ENCODE measurements around the gene CC2D2A.
"Not testable (repeated sequence)": the region's sequence is repeated elsewhere in the genome, so short reads cannot be mapped to it uniquely, and the experiment has no call there.

CC2D2A gene

GRCh38 chr4:15516494-15516893 lies 46.8 kb downstream of the CC2D2A start:
- no peak for DNase-seq (ENCODE audit: low read depth in 2 of 2)

- not testable (repeated sequence) for DNase-seq (ENCODE audit: low read depth in 2 of 2)
Measured at GRCh38 chr4:15517681-15518080, 48.0 kb downstream of the CC2D2A start.

GRCh38 chr4:15521442-15522039 lies 51.9 kb downstream of the CC2D2A start:
- DNase-seq (ENCODE audit: low read depth in 2 of 2): no peak

- DNase-seq (ENCODE audit: low read depth in 2 of 2): no peak
Measured at GRCh38 chr4:15525080-15525479, 55.4 kb downstream of the CC2D2A start.

GRCh38 chr4:15526924-15527592 lies 57.4 kb downstream of the CC2D2A start:
- DNase-seq (ENCODE audit: low read depth in 2 of 2): no peak

- no peak for DNase-seq (ENCODE audit: low read depth in 2 of 2)
Measured at GRCh38 chr4:15531792-15532191, 62.1 kb downstream of the CC2D2A start.

- DNase-seq (ENCODE audit: low read depth in 2 of 2): no peak
Measured at GRCh38 chr4:15533817-15534216, 64.1 kb downstream of the CC2D2A start.

- no peak for DNase-seq (ENCODE audit: low read depth in 2 of 2)
Measured at GRCh38 chr4:15535599-15535998, 65.9 kb downstream of the CC2D2A start.

GRCh38 chr4:15536552-15537499 lies 67.1 kb downstream of the CC2D2A start:
- DNase-seq (ENCODE audit: low read depth in 2 of 2): no peak

GRCh38 chr4:15541941-15542340 lies 72.3 kb downstream of the CC2D2A start:
- no peak for DNase-seq (ENCODE audit: low read depth in 2 of 2)

GRCh38 chr4:15542760-15543159 lies 73.1 kb downstream of the CC2D2A start:
- no peak for DNase-seq (ENCODE audit: low read depth in 2 of 2)

- DNase-seq (ENCODE audit: low read depth in 2 of 2): no peak
Measured at GRCh38 chr4:15543537-15544247, 74.0 kb downstream of the CC2D2A start.

- no peak for DNase-seq (ENCODE audit: low read depth in 2 of 2)
Measured at GRCh38 chr4:15544248-15544729, 74.6 kb downstream of the CC2D2A start.

GRCh38 chr4:15545371-15545770 lies 75.7 kb downstream of the CC2D2A start:
- DNase-seq (ENCODE audit: low read depth in 2 of 2): no peak

- no peak for DNase-seq (ENCODE audit: low read depth in 2 of 2)
Measured at GRCh38 chr4:15547392-15547791, 77.7 kb downstream of the CC2D2A start.

GRCh38 chr4:15550491-15550890 lies 80.8 kb downstream of the CC2D2A start:
- no peak for DNase-seq (ENCODE audit: low read depth in 2 of 2)

- DNase-seq (ENCODE audit: low read depth in 2 of 2): no peak
Measured at GRCh38 chr4:15551740-15552446, 82.2 kb downstream of the CC2D2A start.

- DNase-seq (ENCODE audit: low read depth in 2 of 2): no peak
Measured at GRCh38 chr4:15552557-15553362, 83.1 kb downstream of the CC2D2A start.

GRCh38 chr4:15556511-15557092 lies 86.9 kb downstream of the CC2D2A start:
- DNase-seq (ENCODE audit: low read depth in 2 of 2): no peak

All from activated CD4-positive, alpha-beta T cell treated with anti-CD3 and anti-CD28 coated beads for 24 hours (primary cell).